Measurements from ENCODE around the gene TPCN2. TPM values are rescaled to one million over a fixed set of nuclear protein-coding genes. Genes with fewer than 3 reads are reported as not detected.

Gene TPCN2
- total RNA-seq, 6 donors from 2014 or later: 12.5 to 61.8 (median 18.8) TPM

DNA sequence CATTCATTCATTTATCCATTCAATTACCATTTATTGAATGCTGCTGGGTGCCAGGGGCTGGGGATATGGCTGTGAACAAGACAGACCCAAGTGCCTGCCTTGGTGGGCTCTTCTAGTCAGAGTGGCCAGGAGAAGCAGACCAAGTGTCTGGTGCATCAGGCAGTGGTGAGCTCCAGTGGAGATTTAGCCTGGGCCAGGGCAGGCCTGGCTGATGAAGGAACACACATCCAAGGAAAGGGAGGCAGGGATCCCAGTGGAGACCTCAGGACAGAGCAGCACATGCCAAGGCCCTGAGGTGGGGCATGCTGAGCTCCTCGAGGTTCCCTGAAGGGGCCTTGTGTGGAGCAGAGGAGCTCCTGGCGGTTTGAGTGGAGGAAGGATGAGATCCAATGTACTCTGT is 60.4 kb downstream of the TPCN2 start:
- TF ChIP-seq, protein P1, sequence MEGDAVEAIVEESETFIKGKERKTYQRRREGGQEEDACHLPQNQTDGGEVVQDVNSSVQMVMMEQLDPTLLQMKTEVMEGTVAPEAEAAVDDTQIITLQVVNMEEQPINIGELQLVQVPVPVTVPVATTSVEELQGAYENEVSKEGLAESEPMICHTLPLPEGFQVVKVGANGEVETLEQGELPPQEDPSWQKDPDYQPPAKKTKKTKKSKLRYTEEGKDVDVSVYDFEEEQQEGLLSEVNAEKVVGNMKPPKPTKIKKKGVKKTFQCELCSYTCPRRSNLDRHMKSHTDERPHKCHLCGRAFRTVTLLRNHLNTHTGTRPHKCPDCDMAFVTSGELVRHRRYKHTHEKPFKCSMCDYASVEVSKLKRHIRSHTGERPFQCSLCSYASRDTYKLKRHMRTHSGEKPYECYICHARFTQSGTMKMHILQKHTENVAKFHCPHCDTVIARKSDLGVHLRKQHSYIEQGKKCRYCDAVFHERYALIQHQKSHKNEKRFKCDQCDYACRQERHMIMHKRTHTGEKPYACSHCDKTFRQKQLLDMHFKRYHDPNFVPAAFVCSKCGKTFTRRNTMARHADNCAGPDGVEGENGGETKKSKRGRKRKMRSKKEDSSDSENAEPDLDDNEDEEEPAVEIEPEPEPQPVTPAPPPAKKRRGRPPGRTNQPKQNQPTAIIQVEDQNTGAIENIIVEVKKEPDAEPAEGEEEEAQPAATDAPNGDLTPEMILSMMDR (IDR thresholded peaks at IDR 0.05): no peak
- no peak for TF ChIP-seq POLR2A (IDR thresholded peaks at IDR 0.05)
- no peak for TF ChIP-seq EP300 (IDR thresholded peaks at IDR 0.05)
- no peak for TF ChIP-seq POLR2AphosphoS5 (IDR thresholded peaks at IDR 0.05)
- Histone ChIP-seq H3K27ac (no peak overlapping the region), H3K36me3 (no peaks in the 10 kb centered on the region), H3K9me3 (no peaks in the 10 kb centered on the region), H3K4me1 (peaks cover 17 to 21% (median 19%) of the 10 kb centered on the region in 4 donors), H3K4me3 (no peak overlapping the region), H3K27me3 (no peaks in the 10 kb centered on the region)
- ATAC-seq (ENCODE audit: low FRiP score in 2 of 2): no peak
- WGBS, 2 donors: 89 to 95% methylated on average over 2 of the region's 2 CpGs
- no peak for DNase-seq

DNA sequence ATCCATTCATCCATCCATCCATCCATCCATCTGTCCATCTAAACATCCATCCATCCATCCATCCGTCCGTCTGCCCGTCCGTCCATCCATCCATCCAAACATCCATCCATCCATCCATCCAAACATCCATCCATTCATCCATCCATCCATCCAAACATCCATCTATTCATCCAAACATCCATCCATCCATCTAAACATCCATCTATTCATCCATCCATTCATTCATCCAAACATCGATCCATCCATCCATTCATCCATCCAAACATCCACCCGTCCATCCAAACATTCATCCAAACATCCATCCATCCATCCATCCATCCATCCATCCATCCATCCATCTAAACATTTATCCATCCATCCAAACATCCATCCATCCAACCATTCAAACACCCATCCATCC is 61.7 kb downstream of the TPCN2 start:
- TF ChIP-seq POLR2A (IDR thresholded peaks at IDR 0.05) (no peak), EP300 (IDR thresholded peaks at IDR 0.05) (no peak), POLR2AphosphoS5 (IDR thresholded peaks at IDR 0.05) (no peak)
- TF ChIP-seq, protein P1 (IDR thresholded peaks at IDR 0.05): no peak
- Histone ChIP-seq H3K9me3 (no peaks in the 10 kb centered on the region), H3K4me1 (peaks cover 15 to 25% (median 20%) of the 10 kb centered on the region in 4 donors), H3K36me3 (no peaks in the 10 kb centered on the region), H3K27me3 (no peaks in the 10 kb centered on the region), H3K27ac (no peak overlapping the region), H3K4me3 (no peak overlapping the region)
- ATAC-seq (ENCODE audit: low FRiP score in 2 of 2) (no peak), DNase-seq (no peak)
- WGBS, 2 donors: 95% methylated on average over 6 of the region's 6 CpGs

DNA sequence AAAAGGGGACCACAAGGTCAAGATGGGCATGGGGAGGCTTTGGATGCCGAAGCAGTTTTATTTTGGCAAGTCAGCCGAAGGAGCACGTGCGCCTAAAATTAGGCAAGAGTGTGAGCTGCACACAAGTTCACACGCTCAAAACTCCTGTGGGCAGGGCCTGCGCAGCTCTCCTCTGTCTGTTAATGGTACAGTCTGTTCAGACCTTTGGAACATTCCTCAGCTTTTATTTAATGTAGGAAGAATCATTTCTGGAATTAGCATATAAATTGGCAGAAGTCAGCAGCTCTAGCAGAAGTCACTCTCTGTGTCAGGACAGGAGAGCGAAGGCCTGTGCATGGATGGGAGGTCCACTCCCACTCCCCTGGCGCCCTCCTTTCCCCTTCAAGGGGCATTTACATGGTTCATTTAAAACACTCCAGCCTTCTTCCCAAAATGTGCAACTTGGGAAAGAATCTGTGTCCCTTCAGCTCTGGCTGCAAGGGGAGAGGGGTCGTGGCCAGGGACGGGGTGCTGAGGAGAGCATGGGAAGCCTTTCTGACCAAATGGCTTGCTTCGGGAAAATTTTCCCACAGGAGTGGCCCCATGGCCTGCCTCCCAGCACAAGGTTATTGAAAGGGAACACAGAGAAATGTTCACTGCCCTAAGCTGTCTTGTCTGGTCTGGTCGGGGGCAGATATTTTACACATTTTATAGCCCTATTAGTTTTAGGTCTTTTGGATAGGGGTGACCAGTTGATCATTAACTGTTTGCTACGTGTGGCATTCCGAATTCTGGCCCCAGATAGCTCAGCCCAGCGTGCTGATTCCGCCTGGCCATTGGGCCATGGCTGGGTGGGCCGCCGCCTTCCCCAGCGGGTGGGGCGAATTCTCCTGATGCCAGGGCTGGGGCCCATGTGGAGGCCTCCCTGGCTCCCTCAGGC is 63.2 kb downstream of the TPCN2 start:
- Histone ChIP-seq H3K27ac (no peak overlapping the region), H3K9me3 (no peaks in the 10 kb centered on the region), H3K4me1 (peaks cover 6 to 22% (median 13%) of the 10 kb centered on the region in 4 donors), H3K27me3 (no peaks in the 10 kb centered on the region), H3K4me3 (no peak overlapping the region), H3K36me3 (no peaks in the 10 kb centered on the region)
- ATAC-seq (ENCODE audit: low FRiP score in 2 of 2): no peak
- WGBS, 2 donors: 89 to 92% methylated on average over 20 of the region's 20 CpGs
- no peak for TF ChIP-seq POLR2AphosphoS5 (IDR thresholded peaks at IDR 0.05)
- no peak for TF ChIP-seq POLR2A (IDR thresholded peaks at IDR 0.05)
- TF ChIP-seq, protein P1 (IDR thresholded peaks at IDR 0.05): no peak
- no peak for TF ChIP-seq EP300 (IDR thresholded peaks at IDR 0.05)
- no peak for DNase-seq

DNA sequence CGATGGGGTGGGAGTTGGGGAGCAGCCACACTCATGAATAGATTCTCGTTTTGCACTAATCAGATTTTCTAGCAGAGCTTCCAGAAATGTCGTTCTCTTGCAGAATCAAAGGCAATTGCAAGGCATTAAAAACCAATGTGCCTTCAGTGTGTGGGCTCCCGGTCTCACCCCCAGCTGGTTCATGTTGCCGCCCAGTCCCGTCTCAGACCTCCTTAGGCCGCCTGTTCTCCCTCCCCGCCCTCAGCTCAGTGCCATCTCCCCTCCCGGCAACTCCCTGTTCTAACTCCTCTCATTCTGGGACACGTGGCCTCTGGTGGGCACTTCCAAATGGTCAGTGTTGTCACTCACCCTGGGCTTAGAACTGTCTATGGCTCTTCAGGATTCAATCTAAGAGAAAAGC is 64.5 kb downstream of the TPCN2 start:
- Histone ChIP-seq H3K36me3 (no peaks in the 10 kb centered on the region), H3K27ac (no peak overlapping the region), H3K4me3 (no peak overlapping the region), H3K4me1 (peaks cover 6 to 20% (median 11%) of the 10 kb centered on the region in 4 donors), H3K9me3 (no peaks in the 10 kb centered on the region), H3K27me3 (no peaks in the 10 kb centered on the region)
- 84 to 85% methylated on average over 8 to 10 of the region's 10 CpGs for WGBS, 2 donors
- DNase-seq (no peak), ATAC-seq (ENCODE audit: low FRiP score in 2 of 2) (no peak)
- TF ChIP-seq EP300 (IDR thresholded peaks at IDR 0.05) (no peak), POLR2A (IDR thresholded peaks at IDR 0.05) (no peak)
- TF ChIP-seq, protein P1 (IDR thresholded peaks at IDR 0.05): no peak

Measured in upper lobe of left lung (tissue), 6 donors.